ENCODE measurements around the gene CFAP54.

DNA sequence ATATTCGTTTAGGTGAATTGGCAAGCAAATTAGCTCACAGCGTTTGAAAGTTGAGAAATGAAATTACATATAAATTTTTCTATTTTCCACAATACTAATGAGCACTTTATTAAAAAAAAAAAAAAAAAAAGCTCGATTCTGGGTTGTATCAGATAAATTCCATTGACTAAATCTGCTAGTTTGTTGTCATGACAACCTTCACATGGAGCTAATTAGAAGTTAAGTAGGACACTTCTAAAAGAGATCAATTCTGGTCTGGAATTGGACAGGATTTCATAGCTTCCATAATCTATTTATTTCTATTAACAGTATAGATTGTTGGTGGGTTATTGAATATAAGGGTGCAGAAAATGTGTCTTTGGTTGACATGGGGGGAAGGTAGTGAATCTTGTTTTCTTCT lies 332.2 kb downstream of the CFAP54 start:
- TF ChIP-seq POLR2A (IDR thresholded peaks at IDR 0.05; ENCODE audit: low read depth, low read length): no peak
- no peak for TF ChIP-seq TAF1 (IDR thresholded peaks at IDR 0.05; ENCODE audit: borderline replicate concordance, low read depth, low read length)
- TF ChIP-seq POLR2AphosphoS5 (IDR thresholded peaks at IDR 0.05; ENCODE audit: low read depth, low read length): no peak
